Tibial nerve (tissue), 3 donors: ENCODE results near the gene NREP.

ENCODE experiments used
- CTCF ChIP-seq, 5 experiments: fragments of 200-600 bp in 3 of 5; fragments of 450-650 bp in 2 of 5; sonication (generic) in 3 of 5; IDR thresholded peaks; one replicate each; pipeline ENCODE4 v1.5.1; 2016 to 2019; ENCODE audit warnings: antibody characterized with exemption in 5 of 5, mild to moderate bottlenecking in 3 of 5, moderate library complexity in 2 of 5
- POLR2A ChIP-seq, 2 donors: fragments of 450-650 bp; IDR thresholded peaks; one replicate each; pipeline ENCODE4 v1.6.1; 2017; ENCODE audit warnings: antibody characterized with exemption in 2 of 2, mild to moderate bottlenecking in 2 of 2, moderate library complexity in 2 of 2

- TF ChIP-seq CTCF (IDR thresholded peaks at IDR 0.05), result no peak
- TF ChIP-seq POLR2A (IDR thresholded peaks at IDR 0.05), result no peak
Measured at GRCh38 chr5:111680737-111681413, 76.1 kb downstream of the NREP start.
